Thymus (tissue), 11 donors: ENCODE data around the gene PROZ. TPM values are rescaled to one million over a fixed set of nuclear protein-coding genes. Genes with fewer than 3 reads are reported as not detected.

Experiments used
- DNase-seq, 9 donors: peaks; one replicate each; pipeline ENCODE4 v3.0.0-alpha.2; 2013; ENCODE audit warnings: low spot score in 9 of 9, low read depth in 6 of 9, missing footprints in 1 of 9
- H3K27ac ChIP-seq, 2 donors: one replicate each; pipeline ENCODE4 v1.5.1; 2013; ENCODE audit warnings: control low read depth in 1 of 2, low read depth in 1 of 2, low read length in 1 of 2, mild to moderate bottlenecking in 1 of 2, moderate library complexity in 1 of 2
- H3K27me3 ChIP-seq, 2 donors: one replicate each; pipeline ENCODE4 v1.5.1; 2013; ENCODE audit warnings: low read length in 1 of 2; ENCODE audit not compliant: control insufficient read depth in 2 of 2, insufficient read depth in 1 of 2
- H3K36me3 ChIP-seq, 2 donors: one replicate each; pipeline ENCODE4 v1.5.1; 2013; ENCODE audit warnings: low read length in 1 of 2, mild to moderate bottlenecking in 1 of 2, moderate library complexity in 1 of 2; ENCODE audit not compliant: control insufficient read depth in 2 of 2, insufficient read depth in 2 of 2
- H3K4me1 ChIP-seq, 2 donors: one replicate each; pipeline ENCODE4 v1.5.1; 2013; ENCODE audit warnings: low read length in 2 of 2; ENCODE audit not compliant: control insufficient read depth in 2 of 2, insufficient read depth in 2 of 2
- H3K4me3 ChIP-seq, 2 donors: one replicate each; pipeline ENCODE4 v1.5.1; 2013; ENCODE audit warnings: low read length in 2 of 2, control low read depth in 1 of 2, mild to moderate bottlenecking in 1 of 2
- H3K9me3 ChIP-seq, 2 donors: one replicate each; pipeline ENCODE4 v1.5.1; 2013; ENCODE audit warnings: low read length in 1 of 2, mild to moderate bottlenecking in 1 of 2; ENCODE audit not compliant: control insufficient read depth in 2 of 2, insufficient read depth in 1 of 2
- WGBS: extraction: QIAGEN DNeasy Blood & Tissue Kit; methylation state at CpG from one replicate; pipeline ENCODE4 v1.1.7; 2013; 5-methylcytosine and 5-hydroxymethylcytosine counted together
- polyA plus RNA-seq: library from polyadenylated mRNA; stranded (reverse); fragments of 200-250 nt; gene quantifications from one replicate; pipeline ENCODE4 v1.2.3, GENCODE V29; 2013
- total RNA-seq: library from RNA; stranded (reverse); fragments of 120-200 nt; gene quantifications from one replicate; pipeline ENCODE4 v1.2.4, GENCODE V29; 2013
- donor health status: healthy.

The PROZ gene
- total and polyA plus RNA-seq, 2 donors: 0.05 to 0.07 TPM

- Histone ChIP-seq H3K4me1 (no peaks in the 10 kb centered on the region), H3K9me3 (peaks cover 0 to 3% of the 10 kb centered on the region in 2 donors), H3K4me3 (no peak overlapping the region), H3K27ac (no peak overlapping the region), H3K36me3 (no peaks in the 10 kb centered on the region), H3K27me3 (peaks cover 0 to 2% of the 10 kb centered on the region in 2 donors)
- WGBS: 91% methylated on average over 16 of the region's 16 CpGs
- DNase-seq: no peak
Measured at GRCh38 chr13:113119166-113119821, 39.2 kb upstream of the PROZ start.

GRCh38 chr13:113119822-113120189, 38.6 kb upstream of the PROZ start:
- Histone ChIP-seq H3K4me1 (no peaks in the 10 kb centered on the region), H3K36me3 (no peaks in the 10 kb centered on the region), H3K9me3 (peaks cover 0 to 3% of the 10 kb centered on the region in 2 donors), H3K27me3 (no peaks in the 10 kb centered on the region), H3K27ac (no peak overlapping the region), H3K4me3 (no peak overlapping the region)
- DNase-seq: no peak
- 92% methylated on average over 7 of the region's 7 CpGs for WGBS

DNA sequence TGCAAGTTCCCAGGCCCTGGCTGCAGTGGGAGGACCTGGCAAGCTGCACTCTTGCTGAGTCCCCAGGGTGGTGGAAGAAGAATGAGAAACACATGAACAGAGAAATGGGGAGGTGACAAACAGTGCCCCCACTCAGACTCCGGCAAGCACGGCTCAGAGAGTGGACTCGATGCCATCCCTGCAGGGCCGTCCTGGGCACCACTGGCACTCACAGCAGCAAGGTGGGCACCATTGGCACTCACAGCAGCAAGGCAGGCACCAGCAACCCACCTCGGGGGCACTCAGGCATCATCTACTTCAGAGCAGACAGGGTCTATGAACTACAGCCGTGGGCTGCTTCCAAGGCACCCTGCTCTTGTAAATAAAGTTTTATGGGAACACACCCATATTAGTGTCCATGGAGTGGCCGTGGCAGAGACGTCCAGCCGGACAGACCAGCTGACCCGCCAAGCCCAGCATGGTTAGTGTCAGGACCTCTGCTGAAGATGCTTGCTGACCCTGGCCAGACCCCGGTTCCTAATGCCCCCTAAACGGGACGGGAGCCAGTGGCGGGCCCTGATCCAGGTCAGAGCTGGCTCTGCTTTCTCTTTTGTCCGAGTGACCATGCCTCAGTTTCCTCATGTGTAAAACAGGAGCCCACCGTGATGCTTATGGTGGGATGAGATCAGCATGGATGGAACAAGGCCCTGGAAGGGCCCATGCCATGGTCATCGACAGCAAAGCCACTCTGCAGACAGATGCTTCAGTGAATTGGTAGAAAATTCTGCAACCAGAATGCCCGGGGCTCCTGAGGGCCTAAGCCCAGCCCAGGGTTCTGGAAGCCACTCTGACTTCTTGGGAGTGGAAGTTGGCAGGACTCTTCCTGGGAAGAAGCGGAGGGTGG, 37.9 kb upstream of the PROZ start:
- no peak for DNase-seq
- Histone ChIP-seq H3K4me3 (no peak overlapping the region), H3K4me1 (no peaks in the 10 kb centered on the region), H3K27ac (no peak overlapping the region), H3K27me3 (no peaks in the 10 kb centered on the region), H3K9me3 (peaks cover 0 to 3% of the 10 kb centered on the region in 2 donors), H3K36me3 (no peaks in the 10 kb centered on the region)
- WGBS: 93% methylated on average over 19 of the region's 19 CpGs

DNA sequence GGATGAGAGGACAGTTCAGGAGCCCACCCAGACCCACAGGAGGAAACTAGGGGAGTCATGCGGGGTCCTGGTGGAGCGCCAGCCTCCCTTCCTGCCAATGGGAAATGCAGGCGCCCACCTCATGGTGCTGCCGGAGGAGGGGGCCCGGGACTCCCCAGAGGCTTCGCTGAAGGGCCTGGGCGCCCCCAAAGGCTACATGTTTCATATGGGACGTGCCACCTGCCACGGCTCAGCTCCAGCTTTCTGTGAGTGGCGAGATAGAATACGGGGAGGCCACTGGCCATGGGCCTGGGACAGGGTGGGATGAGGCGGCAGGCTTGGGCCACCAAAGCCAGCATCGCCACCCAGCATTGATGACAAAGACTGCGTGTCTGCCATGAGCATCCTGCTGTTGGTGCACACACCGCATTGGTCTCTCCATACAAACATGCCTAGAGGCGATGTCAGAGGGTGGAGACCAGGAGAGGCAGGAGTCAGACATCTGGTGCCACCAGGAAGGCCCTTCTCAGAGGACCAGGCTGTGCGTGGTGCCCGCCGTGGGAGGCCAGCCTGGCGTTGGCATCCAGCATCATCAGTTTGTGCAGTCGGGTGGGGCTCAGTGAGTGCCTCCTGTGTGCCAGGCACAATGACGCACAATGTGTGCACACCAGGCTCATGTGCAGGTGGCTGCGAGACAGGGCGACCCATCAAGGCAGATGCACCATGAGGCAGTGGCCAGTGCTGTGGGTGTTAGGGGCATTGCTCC, 37.1 kb upstream of the PROZ start:
- H3K4me1 ChIP-seq: no peaks in the 10 kb centered on the region
- H3K9me3 ChIP-seq: peaks cover 0 to 3% of the 10 kb centered on the region in 2 donors
- 96% methylated on average over 24 of the region's 24 CpGs for WGBS
- no peak overlapping the region for H3K27ac ChIP-seq
- H3K4me3 ChIP-seq: no peak overlapping the region
- peaks cover 0 to 4% of the 10 kb centered on the region in 2 donors for H3K27me3 ChIP-seq
- no peak for DNase-seq
- H3K36me3 ChIP-seq: no peaks in the 10 kb centered on the region

DNA sequence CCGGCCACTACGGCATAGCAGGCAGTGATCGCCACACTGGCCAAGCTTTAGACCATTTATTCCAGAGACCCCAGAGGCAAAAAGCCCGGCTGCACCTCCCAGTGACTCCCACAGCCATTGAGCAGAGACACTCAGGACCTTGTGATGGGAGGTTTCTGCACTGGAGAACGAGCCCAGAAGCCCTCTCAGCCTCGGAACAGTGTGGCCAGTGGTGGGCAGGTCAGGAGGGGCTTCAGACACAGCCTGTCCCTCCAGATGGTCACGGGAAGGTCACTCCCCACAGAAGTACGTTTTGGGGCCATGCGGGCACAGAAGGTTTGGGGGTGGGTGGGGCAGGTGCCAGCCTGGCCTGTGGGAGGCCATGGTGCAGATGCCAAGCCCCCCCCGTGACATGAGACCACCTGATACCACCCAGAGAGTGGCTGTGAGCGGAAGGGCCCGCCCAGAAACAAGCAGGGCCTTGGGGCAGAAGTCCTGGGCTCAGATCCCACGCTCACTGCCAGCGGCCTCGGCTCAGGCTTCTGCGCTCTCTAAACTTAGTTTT, 36.4 kb upstream of the PROZ start:
- H3K36me3 ChIP-seq: no peaks in the 10 kb centered on the region
- H3K4me1 ChIP-seq: no peaks in the 10 kb centered on the region
- peaks cover 0 to 7% of the 10 kb centered on the region in 2 donors for H3K27me3 ChIP-seq
- no peak overlapping the region for H3K4me3 ChIP-seq
- H3K9me3 ChIP-seq: peaks cover 0 to 3% of the 10 kb centered on the region in 2 donors
- no peak for DNase-seq
- 91% methylated on average over 16 of the region's 16 CpGs for WGBS
- peak overlapping the region in 1 of 2 donors; percentile 26 for H3K27ac ChIP-seq

DNA sequence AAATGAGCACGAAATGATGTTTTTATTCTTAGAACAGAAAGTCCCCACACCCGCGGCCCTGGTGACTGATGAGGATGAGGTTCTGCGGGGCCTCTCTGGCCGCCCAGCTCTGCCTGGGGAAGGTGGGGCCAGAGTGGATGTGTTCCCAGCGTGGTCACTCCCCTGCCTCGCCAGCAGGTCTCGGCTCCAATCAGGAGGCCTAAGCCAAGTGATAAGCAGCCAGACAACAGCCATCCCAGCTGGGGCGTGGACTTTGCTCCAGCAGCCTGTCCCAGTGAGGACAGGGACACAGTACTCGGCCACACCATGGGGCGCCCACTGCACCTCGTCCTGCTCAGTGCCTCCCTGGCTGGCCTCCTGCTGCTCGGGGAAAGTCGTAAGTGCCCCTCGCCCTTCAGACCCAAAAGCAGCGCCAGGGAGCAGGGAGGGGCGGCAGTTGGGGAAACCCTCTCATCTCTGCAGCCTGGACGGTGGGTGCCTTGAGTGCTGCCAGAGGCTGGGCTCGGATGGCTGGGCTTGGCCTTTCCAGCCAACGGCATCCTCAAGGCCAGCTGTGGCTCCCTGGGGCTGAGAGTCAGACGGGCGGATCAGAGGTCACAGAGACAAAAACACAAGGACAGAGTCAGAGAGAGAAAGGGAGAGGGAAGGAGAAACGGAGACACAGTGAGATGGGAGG, 35.8 kb upstream of the PROZ start, which contains the start of gene F10:
Gene F10, plus strand, starts transcription at position 250 of the 676 bp plus-strand sequence. Its CDS starts 57 bp downstream, at position 307.
- H3K4me3 ChIP-seq: no peak within 1 kb of the TSS
- DNase-seq: no peak
- H3K4me1 ChIP-seq: no peaks in the 10 kb centered on the region
- peaks cover 0 to 3% of the 10 kb centered on the region in 2 donors for H3K9me3 ChIP-seq
- peak within 1 kb of the TSS in 1 of 2 donors; percentile 26 for H3K27ac ChIP-seq
- no peaks in the 10 kb centered on the region for H3K36me3 ChIP-seq
- 83% methylated on average over 23 of the region's 23 CpGs for WGBS
- peaks cover 0 to 9% of the 10 kb centered on the region in 2 donors for H3K27me3 ChIP-seq

DNA sequence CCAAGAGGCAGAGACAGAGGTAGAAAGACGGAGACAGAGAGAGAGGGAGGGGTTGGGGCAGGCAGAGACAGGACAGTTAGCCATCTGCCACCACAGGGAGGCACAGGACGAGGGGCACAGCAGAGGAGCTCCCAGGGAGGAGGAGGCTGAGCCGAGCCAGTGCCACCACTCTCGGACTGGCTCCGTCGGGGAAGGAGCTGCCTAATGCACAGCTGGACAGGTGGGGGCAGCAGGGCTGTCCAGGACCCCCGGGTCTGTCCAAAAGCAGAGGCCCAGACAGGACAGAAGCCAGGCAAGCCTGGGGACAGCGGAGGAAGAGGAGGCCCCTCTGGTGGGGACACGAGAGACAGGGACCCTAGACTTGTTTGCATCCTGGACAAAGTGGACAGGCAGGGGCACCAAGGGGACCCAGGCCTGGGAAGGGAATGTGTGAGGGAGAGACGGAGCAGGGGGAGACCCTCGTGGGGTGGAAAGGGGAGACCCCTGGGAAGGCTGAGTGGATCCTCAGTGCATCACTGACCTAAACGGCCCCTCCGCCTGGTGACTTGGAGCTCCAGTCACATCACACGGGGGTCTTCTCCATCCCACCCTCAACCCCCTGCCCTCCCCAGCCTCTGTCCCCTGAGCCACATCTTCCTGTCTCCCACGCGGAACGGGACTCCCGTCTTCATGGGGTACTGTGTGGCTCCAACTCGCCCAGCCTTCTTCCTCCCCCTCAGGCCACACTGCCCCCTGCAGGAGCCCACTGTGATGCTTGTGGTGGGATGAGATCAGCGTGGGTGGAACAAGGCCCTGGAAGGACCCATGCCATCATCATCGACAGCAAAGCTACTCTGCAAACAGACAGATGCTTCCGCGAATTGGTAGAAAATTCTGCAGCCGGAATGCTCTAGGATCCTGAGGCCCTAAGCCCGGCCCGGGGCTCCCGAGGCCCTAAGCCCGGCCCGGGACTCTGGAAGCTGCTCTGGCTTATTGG, 34.9 kb upstream of the PROZ start:
- 87% methylated on average over 29 of the region's 29 CpGs for WGBS
- no peak for DNase-seq
- no peak overlapping the region for H3K4me3 ChIP-seq
- no peak overlapping the region for H3K27ac ChIP-seq
- no peaks in the 10 kb centered on the region for H3K4me1 ChIP-seq
- no peaks in the 10 kb centered on the region for H3K36me3 ChIP-seq
- peaks cover 0 to 3% of the 10 kb centered on the region in 2 donors for H3K9me3 ChIP-seq
- peaks cover 0 to 15% of the 10 kb centered on the region in 2 donors for H3K27me3 ChIP-seq
